GM23248 (cell line): Measurements from ENCODE around the gene HNRNPK. TPM values are rescaled to one million over a fixed set of nuclear protein-coding genes. Genes with fewer than 3 reads are reported as not detected.

Source experiments
- DNase-seq: peaks from one replicate; pipeline ENCODE4 v3.0.0-alpha.2; 2015
- H2AFZ ChIP-seq: fragments of 200-600 bp; sonication (generic); 2 replicates; pipeline ENCODE4 v1.6.1; 2016; ENCODE audit warnings: antibody characterized with exemption
- H3F3A ChIP-seq: fragments of 200-600 bp; sonication (generic); 2 replicates; pipeline ENCODE4 v1.6.1; 2016; ENCODE audit warnings: mild to moderate bottlenecking, antibody characterized with exemption, mixed run types; ENCODE audit not compliant: insufficient read depth
- H3K27ac ChIP-seq: fragments of 200-600 bp; sonication (generic); 2 replicates; pipeline ENCODE4 v1.5.1; 2016; ENCODE audit warnings: mild to moderate bottlenecking
- H3K27me3 ChIP-seq: fragments of 200-600 bp; sonication (generic); replicated peaks from 2 replicates; pipeline ENCODE4 v1.6.1; 2016; ENCODE audit warnings: mild to moderate bottlenecking; ENCODE audit not compliant: insufficient read depth
- H3K36me3 ChIP-seq: fragments of 200-600 bp; sonication (generic); 2 replicates; pipeline ENCODE4 v1.6.1; 2016; ENCODE audit warnings: low read depth, mild to moderate bottlenecking
- H3K4me1 ChIP-seq: fragments of 200-600 bp; sonication (generic); 2 replicates; pipeline ENCODE4 v1.6.1; 2016; ENCODE audit warnings: mild to moderate bottlenecking; ENCODE audit not compliant: insufficient read depth
- H3K4me2 ChIP-seq: fragments of 200-600 bp; sonication (generic); one replicate; pipeline ENCODE4 v1.6.1; 2016; ENCODE audit warnings: mild to moderate bottlenecking; ENCODE audit not compliant: unreplicated experiment
- H3K4me3 ChIP-seq: fragments of 200-600 bp; sonication (generic); 2 replicates; pipeline ENCODE4 v1.5.1; 2016; ENCODE audit warnings: mild to moderate bottlenecking
- H3K79me2 ChIP-seq: fragments of 200-600 bp; sonication (generic); 2 replicates; pipeline ENCODE4 v1.6.1; 2016; ENCODE audit warnings: mild to moderate bottlenecking; ENCODE audit not compliant: insufficient read depth
- H3K9ac ChIP-seq: fragments of 200-600 bp; sonication (generic); 2 replicates; pipeline ENCODE4 v1.6.1; 2016; ENCODE audit warnings: mild to moderate bottlenecking
- H3K9me2 ChIP-seq: fragments of 200-600 bp; sonication (generic); 2 replicates; pipeline ENCODE4 v1.6.1; 2016; ENCODE audit warnings: mixed run types, mild to moderate bottlenecking, moderate library complexity; ENCODE audit not compliant: insufficient read depth
- H3K9me3 ChIP-seq: fragments of 200-600 bp; sonication (generic); one replicate; pipeline ENCODE4 v1.6.1; 2017; ENCODE audit warnings: low read depth
- H4K20me1 ChIP-seq: fragments of 200-600 bp; sonication (generic); 2 replicates; pipeline ENCODE4 v1.6.0; 2016; ENCODE audit not compliant: insufficient read depth
- EZH2 ChIP-seq: fragments of 200-600 bp; sonication (generic); IDR thresholded peaks from 2 replicates; pipeline ENCODE4 v1.6.1; 2018; ENCODE audit warnings: antibody characterized with exemption, mild to moderate bottlenecking; ENCODE audit not compliant: insufficient read depth, poor library complexity, severe bottlenecking
- EZH2phosphoT487 ChIP-seq: fragments of 200-600 bp; sonication (generic); IDR thresholded peaks from 2 replicates; pipeline ENCODE4 v1.6.1; 2018; ENCODE audit warnings: antibody characterized with exemption, moderate library complexity, mild to moderate bottlenecking, low read depth; ENCODE audit not compliant: insufficient read depth
- WGBS, 2 experiments: methylation state at CpG; one replicate each; pipeline ENCODE4 v1.1.6; 2015 to 2017; ENCODE audit warnings: low lambda C conversion rate in 2 of 2, low coverage in 1 of 2; ENCODE audit errors: missing lambda C conversion rate in 2 of 2; 5-methylcytosine and 5-hydroxymethylcytosine counted together
- in situ Hi-C: fragments of 300-500 bp; cut with MboI; formaldehyde crosslinking; loops from 2 replicates; pipeline ENCODE4 v1.15.0; 2020
- polyA plus RNA-seq: library from polyadenylated mRNA; unstranded; fragments of >200 nt; fragmentation: Nextera tagmentation; extraction: Ambion mirVana; gene quantifications from 2 replicates; pipeline ENCODE4 v1.2.1, GENCODE V29; 2016
- total RNA-seq: library from RNA; depleted of rRNA; stranded (reverse); fragments of >200 nt; shearing (Covaris generic); gene quantifications from 2 replicates; pipeline ENCODE4 v1.2.3, GENCODE V29; 2014

The HNRNPK gene
- total and polyA plus RNA-seq, 2 experiments from 2014 or later = 370 to 500 TPM

DNA sequence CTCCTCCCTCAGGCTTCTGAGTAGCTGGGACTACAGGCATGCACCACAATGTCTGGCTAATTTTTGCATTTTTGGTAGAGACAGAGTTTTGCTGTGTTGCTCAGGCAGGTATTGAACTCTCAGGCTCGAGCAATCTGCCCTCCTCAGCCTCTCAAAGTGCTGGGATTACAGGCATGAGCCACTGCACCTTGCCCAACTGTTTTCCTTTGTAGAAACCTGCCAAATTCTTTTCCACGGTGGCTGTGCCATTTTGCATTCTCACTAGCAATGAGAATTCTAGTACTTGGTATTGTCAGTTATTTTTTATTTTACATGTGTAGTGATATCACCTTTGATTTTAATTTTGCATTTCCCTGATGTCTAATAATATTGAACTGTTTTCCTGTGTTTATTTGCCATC is 8.4 kb upstream of the HNRNPK start:
- Histone ChIP-seq H3K9me2 (no peaks in the 10 kb centered on the region), H3F3A (no peaks in the 10 kb centered on the region), H3K27ac (no peak overlapping the region), H3K27me3 (no peaks in the 10 kb centered on the region), H3K79me2 (peaks cover 66% of the 10 kb centered on the region), H3K9ac (no peak overlapping the region), H3K9me3 (no peaks in the 10 kb centered on the region), H3K4me3 (no peak overlapping the region), H4K20me1 (no peaks in the 10 kb centered on the region), H2AFZ (no peak overlapping the region), H3K4me1 (no peaks in the 10 kb centered on the region), H3K4me2 (no peak overlapping the region), H3K36me3 (no peaks in the 10 kb centered on the region)
- TF ChIP-seq EZH2 = no peak
- TF ChIP-seq EZH2phosphoT487 = no peak
- no peak for DNase-seq
- in situ Hi-C loops = no loop called here
- WGBS, 2 experiments = 90 to 94% methylated on average over 2 of the region's 2 CpGs

DNA sequence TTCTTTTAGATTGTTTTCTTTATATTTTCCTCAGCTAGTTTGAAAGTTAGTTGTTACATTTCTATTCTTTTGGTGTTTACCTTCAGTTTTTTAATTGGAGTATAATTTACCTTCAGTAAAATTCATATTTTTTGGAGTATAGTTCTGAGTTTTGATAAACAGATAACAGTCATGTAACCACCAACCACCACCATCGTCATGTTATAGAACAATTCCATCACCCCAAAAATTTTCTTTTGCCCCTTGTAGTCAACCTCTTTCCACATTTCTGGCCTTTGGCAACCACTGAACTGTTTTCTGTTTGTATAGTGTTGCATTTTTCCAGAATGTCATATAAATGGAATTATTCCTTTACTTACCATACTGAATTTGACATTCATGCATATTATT is 7.4 kb upstream of the HNRNPK start:
- Histone ChIP-seq H3K4me2 (no peak overlapping the region), H4K20me1 (no peaks in the 10 kb centered on the region), H3K36me3 (no peaks in the 10 kb centered on the region), H3K79me2 (peaks cover 76% of the 10 kb centered on the region), H3K9ac (no peak overlapping the region), H2AFZ (no peak overlapping the region), H3F3A (no peaks in the 10 kb centered on the region), H3K9me3 (no peaks in the 10 kb centered on the region), H3K27ac (no peak overlapping the region), H3K27me3 (no peaks in the 10 kb centered on the region), H3K4me1 (no peaks in the 10 kb centered on the region), H3K9me2 (no peaks in the 10 kb centered on the region), H3K4me3 (no peak overlapping the region)
- DNase-seq = no peak
- TF ChIP-seq EZH2phosphoT487 (no peak), EZH2 (no peak)
- 95 to 98% methylated on average over 1 of the region's 1 CpG for WGBS, 2 experiments
- in situ Hi-C loops = no loop called here

DNA sequence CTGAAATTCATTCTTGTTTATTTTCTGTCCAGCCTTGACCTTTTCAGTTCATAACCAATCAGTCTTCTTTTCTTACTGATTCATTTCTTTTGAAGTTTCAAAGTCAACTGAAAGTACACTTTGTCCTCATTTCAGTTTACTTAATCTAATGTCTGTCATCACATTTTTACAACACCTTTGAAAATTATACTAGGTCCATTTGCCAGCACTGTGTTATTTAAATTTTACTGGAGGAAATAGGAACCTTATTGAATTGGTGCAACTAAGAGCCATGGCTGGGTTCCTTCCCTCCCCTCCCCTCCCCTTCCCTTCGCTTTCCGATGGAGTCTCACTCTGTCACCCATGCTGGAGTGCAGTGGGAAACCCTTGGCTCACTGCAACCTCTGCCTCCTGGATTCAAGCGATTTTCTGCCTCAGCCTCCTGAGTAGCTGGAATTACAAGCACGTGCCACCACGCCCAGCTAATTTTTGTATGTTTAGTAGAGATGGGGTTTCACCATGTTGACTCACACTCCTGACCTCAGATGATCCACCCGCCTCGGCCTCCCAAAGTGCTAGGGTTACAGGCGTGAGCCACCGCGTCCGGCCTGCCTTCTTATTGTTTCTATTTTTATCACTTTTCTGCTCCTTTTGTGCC is 6.9 kb upstream of the HNRNPK start:
- in situ Hi-C loops = no loop called here
- H3K27ac ChIP-seq = no peak overlapping the region

DNA sequence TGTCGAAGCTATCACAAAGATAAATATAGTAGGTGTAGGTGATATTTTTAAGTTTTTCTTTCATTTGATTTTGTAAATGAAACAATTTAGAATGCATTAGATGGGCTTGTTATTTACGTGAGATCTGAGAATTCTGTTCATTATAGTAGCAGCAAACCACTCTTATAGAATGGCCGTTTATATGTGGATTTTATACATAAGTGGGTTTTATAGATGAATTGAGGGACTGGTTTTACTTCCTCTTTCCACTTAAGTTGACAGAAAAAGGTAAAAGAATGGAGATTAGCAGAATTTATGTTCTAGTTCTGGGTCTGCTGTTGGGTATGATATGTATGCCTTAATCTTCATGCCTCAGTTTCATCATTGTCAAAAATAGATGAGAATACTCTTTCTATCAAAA is 6.2 kb upstream of the HNRNPK start:
- 0 out of 2 replicates have a peak, but pooled peaks cover 5% of the 10 kb centered on the region for H3K4me1 ChIP-seq
- peaks cover 88% of the 10 kb centered on the region for H3K79me2 ChIP-seq
- H3K36me3 ChIP-seq = no peaks in the 10 kb centered on the region
- 96 to 98% methylated on average over 3 of the region's 3 CpGs for WGBS, 2 experiments
- no peak overlapping the region for H3K4me2 ChIP-seq
- no peaks in the 10 kb centered on the region for H3K9me3 ChIP-seq
- H3K9me2 ChIP-seq = no peaks in the 10 kb centered on the region
- no peak overlapping the region for H3K4me3 ChIP-seq
- no peak for TF ChIP-seq EZH2
- no peak for TF ChIP-seq EZH2phosphoT487
- H4K20me1 ChIP-seq = no peaks in the 10 kb centered on the region
- no peaks in the 10 kb centered on the region for H3K27me3 ChIP-seq
- no peak overlapping the region for H3K9ac ChIP-seq
- peaks cover 8% of the 10 kb centered on the region for H3F3A ChIP-seq
- no peak for DNase-seq
- in situ Hi-C loops = no loop called here
- H2AFZ ChIP-seq = no peak overlapping the region
- no peak overlapping the region for H3K27ac ChIP-seq

More for the DNA sequence above, 6.9 kb upstream of the HNRNPK start:
- Histone ChIP-seq H3K9ac (no peak overlapping the region), H3K9me3 (no peaks in the 10 kb centered on the region), H3K27me3 (no peaks in the 10 kb centered on the region), H3K4me3 (no peak overlapping the region), H3K4me2 (no peak overlapping the region), H3K79me2 (peaks cover 81% of the 10 kb centered on the region), H3K9me2 (no peaks in the 10 kb centered on the region), H3K36me3 (no peaks in the 10 kb centered on the region), H4K20me1 (no peaks in the 10 kb centered on the region), H3K4me1 (0 out of 2 replicates have a peak, but pooled peaks cover 1% of the 10 kb centered on the region), H3F3A (peaks cover 1% of the 10 kb centered on the region; the same call in 1 of the 2 replicates), H2AFZ (no peak overlapping the region)
- DNase-seq = no peak
- 91 to 92% methylated on average over 11 of the region's 11 CpGs for WGBS, 2 experiments
- TF ChIP-seq EZH2phosphoT487 (no peak), EZH2 (no peak)
